CD4-positive, alpha-beta T cell treated with Interleukin-12 subunit alpha and Interleukin-12 subunit beta, for 1 hour (primary cell): ENCODE measurements around the gene CFL1.
"Not testable (repeated sequence)": the region's sequence is repeated elsewhere in the genome, so short reads cannot be mapped to it uniquely, and the experiment has no call there.

ENCODE experiments used
- DNase-seq: peaks from one replicate; pipeline ENCODE4 v3.0.0-alpha.2; 2020

The CFL1 gene

GRCh38 chr11:65857853-65858680, at the start of gene CFL1:
Gene CFL1 (minus strand): TSS chr11:65858180. CDS start chr11:65858099, 81 bp downstream.
- DNase-seq = peak; percentile 98

DNA sequence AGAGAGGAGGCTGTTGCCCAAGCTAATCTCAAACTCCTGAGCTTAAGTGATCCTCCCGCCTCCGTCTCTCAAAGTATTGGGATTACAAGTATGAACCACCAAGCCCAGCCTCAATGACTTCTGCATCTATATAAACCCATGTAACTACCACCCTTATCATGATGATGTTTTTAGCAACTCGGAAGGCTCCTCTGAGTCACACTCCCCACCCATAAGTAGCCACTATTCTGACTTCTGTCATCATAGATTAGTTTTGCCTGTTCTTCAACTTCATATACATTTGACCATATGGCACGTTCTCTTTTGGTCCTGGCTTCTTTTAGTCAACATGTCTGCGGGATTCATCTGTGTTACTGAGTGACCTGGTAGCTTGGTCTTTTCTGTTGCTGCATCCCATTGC, 48.6 kb upstream of the CFL1 start:
- no peak for DNase-seq

GRCh38 chr11:65903715-65904114, 45.7 kb upstream of the CFL1 start:
- DNase-seq = no peak

- DNase-seq = no peak
Measured at GRCh38 chr11:65903068-65903481, 45.1 kb upstream of the CFL1 start.

GRCh38 chr11:65900899-65901180, 42.9 kb upstream of the CFL1 start:
- no peak for DNase-seq

DNA sequence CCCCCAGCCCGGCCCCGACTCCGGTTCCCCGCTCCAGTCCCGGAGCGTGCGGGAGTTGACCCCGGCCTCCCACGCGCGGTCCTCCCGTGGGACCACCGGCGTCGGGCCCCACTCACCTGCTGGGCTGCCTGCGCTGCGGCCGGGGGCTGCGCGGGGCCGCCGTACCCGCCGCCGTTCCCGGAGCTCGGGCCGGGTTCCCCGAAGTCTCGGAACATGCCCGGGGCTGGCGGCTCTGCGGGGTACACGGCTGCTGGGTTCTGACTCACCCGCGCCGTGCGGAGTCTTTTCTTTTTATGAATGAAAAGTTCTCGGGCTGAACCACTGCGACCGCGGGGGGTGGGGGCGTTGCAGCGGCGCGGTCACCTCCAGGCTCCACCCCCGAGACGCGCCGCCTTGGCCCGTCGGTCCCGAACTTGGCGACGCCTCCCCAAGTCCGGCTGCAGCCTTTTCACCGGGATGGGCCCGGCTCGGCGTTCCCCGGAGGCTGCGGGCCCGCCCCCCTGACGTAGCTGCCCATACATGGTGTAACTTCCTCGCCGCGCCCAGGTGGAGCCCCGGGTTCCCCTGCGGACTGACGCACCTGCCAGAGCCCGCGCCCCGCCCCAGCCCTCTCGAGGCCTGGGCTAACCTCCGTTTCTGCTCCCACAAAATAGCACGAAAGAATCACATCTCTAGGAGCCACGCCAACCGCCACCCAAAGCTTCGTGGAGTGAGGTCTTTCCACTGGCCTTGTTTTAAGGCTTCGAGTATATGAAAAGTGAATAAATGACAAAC, 42.3 kb upstream of the CFL1 start, which contains the start of gene FOSL1:
Gene FOSL1 (minus strand): TSS at position 264 of the 774 bp plus-strand sequence. CDS start 49 bp downstream, at position 215.
- DNase-seq = peak; percentile 97

DNA sequence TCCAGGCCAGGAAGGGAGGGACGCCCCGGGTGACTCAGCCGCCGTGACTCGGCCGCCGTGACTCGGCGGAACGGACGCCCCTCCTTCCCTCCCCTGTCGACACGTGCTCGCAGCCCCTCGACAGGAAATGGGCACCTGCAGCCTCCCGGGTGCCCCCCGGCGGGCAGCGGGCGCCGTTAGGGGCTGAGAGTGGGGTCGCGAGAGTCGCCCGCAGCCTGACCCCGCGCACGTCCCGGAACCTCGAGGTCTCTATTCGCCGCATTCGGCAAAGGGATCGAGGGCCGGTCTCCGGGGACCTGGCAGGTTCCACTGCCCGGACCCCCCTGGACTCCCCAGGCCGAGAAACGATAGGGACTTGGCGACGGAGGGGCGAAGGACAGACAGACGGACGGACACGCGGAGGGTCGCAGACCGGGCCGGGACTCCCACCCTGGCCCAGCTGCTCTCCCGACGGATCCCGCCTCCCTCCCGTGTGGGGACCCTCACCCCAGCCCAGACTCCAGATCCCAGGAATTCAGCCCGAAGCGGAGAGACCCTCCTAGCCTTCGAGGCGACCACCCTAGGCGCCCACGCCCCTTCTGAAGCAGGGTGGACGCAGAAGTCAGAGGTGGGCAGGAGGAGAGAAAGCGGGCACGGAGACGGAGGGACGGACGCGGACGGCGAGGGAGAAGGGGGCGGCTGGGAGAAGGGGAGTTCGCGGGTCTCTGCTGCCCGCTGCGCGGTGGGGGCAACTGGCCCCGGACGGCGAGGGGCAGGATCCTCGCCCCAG, 41.6 kb upstream of the CFL1 start:
- peak; percentile 61 for DNase-seq

- no peak for DNase-seq
Measured at GRCh38 chr11:65898656-65899355, 40.8 kb upstream of the CFL1 start.

DNA sequence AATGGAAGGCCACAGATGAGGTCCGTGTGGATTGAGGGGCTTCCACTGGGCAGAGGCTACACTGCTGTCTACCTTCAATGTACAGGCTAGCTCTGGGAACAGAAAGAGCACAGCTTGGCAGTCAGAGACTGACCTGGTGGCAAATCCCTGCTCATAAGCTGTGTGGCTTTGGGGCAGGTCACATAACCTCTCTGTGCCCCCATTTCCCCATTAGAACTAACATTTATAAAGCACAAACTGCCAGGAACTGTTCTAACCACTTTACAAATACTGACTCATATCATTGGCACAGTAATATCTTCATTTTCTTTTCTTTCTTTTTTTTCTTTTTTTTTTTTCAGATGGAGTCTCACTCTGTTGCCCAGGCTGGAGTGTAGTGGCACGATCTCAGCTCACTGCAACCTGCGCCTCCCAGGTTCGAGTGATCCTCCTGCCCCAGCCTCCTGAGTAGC, 39.1 kb upstream of the CFL1 start:
- DNase-seq = no peak

GRCh38 chr11:65896034-65896999, 38.3 kb upstream of the CFL1 start:
- no peak for DNase-seq

GRCh38 chr11:65895482-65895981, 37.6 kb upstream of the CFL1 start:
- no peak for DNase-seq

DNA sequence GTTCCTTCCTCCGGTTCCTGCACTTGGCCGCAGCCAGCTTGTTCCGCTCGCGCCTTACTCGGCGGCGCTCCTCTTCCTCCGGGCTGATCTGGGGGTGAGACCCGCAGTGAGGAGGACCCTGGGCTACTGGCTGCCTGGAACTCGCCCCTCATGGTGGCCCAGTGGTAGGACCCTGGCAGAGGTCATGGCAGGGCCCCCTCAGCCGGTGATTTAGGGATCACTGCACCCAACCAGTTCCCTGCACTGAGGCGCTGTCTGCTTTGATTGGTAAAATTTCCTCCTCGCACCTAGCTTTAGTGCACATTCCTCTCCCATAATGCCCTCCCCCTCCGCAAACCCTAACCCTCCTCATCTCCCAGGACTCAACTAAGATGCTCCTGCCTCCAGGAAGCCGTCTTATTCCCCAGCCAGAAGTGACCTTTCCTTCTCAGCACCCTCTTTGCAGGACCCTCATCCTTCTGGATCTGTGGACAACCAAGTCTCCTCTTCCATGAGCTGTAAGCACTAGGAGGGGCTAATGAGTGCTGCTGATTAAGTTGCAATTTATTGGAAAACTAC, 36.1 kb upstream of the CFL1 start:
- peak; percentile 54 for DNase-seq

- no peak for DNase-seq
Measured at GRCh38 chr11:65892661-65893317, 34.8 kb upstream of the CFL1 start.

DNA sequence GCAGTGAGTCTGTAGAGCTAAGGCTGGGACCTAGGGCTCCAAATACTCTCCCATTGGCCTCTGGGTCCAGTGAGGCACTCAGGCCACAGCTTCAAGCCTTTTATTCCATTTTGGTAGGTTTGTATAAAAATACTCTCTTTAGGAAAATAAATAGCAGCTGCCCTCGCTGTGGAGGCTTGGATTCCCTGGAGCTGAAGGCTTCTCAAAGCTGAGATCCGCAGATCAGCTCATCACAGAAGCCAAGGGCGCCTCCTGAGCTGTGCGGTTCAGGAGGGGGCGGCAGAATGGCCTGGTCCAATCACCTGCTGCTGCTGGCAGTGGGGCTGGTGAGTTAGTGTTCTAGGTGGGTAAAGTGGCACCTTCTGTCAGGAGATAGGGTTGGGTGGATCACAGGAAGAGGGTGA, 34.2 kb upstream of the CFL1 start:
- not testable (repeated sequence) for DNase-seq

DNA sequence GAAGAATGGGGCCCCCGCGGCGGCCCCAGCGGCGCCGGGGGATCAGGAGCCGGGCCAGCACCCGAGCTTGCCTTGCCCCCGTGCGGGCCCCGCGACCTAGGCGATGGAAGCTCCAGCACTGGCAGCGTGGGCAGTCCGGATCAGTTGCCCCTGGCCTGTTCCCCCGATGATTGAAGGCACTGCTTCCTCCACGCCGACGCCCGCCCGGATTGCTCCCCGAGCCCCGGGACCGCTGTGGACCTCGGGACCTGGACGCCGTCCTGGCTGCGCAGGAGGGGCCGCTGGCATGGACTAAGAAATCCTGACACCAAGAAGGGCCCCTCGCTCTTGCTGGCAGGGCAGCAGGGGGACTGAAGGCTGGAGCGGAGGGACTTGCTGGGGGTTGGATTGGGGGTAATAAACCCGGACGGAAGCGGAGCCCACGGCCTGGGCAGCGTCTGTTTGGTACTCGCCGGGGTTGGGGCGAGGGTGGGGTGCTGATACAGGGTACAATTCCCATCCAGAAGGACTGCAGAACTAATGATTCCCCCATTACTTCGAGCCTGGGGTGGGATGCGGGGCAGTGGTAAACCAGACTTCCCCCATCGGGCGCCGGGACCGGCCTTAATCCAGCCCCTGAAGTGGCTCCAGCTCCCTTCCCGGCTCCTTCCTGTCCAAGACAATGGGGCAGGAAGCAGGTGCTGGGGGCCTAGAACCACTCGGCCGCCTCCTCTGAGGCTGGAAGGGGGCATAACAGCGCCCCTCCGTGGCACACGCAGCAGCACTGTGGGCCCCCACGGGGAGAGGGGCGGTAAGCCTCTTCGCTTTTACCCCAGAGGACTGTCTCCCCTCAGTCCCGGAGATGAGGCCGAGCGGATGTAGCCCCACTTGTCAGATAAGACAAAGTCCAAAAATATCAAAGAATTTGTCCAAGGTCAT, 33.5 kb upstream of the CFL1 start:
- DNase-seq = peak; percentile 46

GRCh38 chr11:65890324-65891218, 32.6 kb upstream of the CFL1 start, which contains the start of gene CCDC85B:
Gene CCDC85B (plus strand): TSS chr11:65890673. CDS start chr11:65890784, 111 bp downstream.
- DNase-seq = peak; percentile 98

- peak; percentile 96 for DNase-seq
Measured at GRCh38 chr11:65888163-65888814, 30.3 kb upstream of the CFL1 start, which contains the start of gene FIBP. Gene FIBP (minus strand): TSS chr11:65888471. CDS start chr11:65888418, 53 bp downstream.
